Measurements from ENCODE around the gene GRIK1.

GRIK1 gene

GRCh38 chr21:29818383-29818921, 121.3 kb downstream of the GRIK1 start:
- Histone ChIP-seq H3K27ac (no peak overlapping the region), H3K36me3 (no peaks in the 10 kb centered on the region), H3K9me3 (no peaks in the 10 kb centered on the region), H3K27me3 (no peaks in the 10 kb centered on the region), H3K4me1 (ENCODE audit: control insufficient read depth in 1 of 2, insufficient read depth in 1 of 2, low read depth in 1 of 2, low read length in 1 of 2) (peaks cover 0 to 3% of the 10 kb centered on the region in 2 experiments), H3K4me3 (ENCODE audit: low read depth in 1 of 2, low read length in 1 of 2) (no peak overlapping the region)
- no peak for TF ChIP-seq CTCF (IDR thresholded peaks at IDR 0.05)

- Histone ChIP-seq H3K27me3 (no peaks in the 10 kb centered on the region), H3K4me1 (ENCODE audit: control insufficient read depth in 1 of 2, insufficient read depth in 1 of 2, low read depth in 1 of 2, low read length in 1 of 2) (peaks cover 0 to 3% of the 10 kb centered on the region in 2 experiments), H3K27ac (no peak overlapping the region), H3K4me3 (ENCODE audit: low read depth in 1 of 2, low read length in 1 of 2) (no peak overlapping the region), H3K9me3 (no peaks in the 10 kb centered on the region), H3K36me3 (no peaks in the 10 kb centered on the region)
- TF ChIP-seq CTCF (IDR thresholded peaks at IDR 0.05), result no peak
Measured at GRCh38 chr21:29817450-29817849, 122.3 kb downstream of the GRIK1 start.

GRCh38 chr21:29812947-29813346, 126.8 kb downstream of the GRIK1 start:
- H3K9me3 ChIP-seq, result no peaks in the 10 kb centered on the region
- H3K36me3 ChIP-seq, result no peaks in the 10 kb centered on the region
- no peak for TF ChIP-seq CTCF (IDR thresholded peaks at IDR 0.05)
- no peak overlapping the region for H3K4me3 ChIP-seq (ENCODE audit: low read depth in 1 of 2, low read length in 1 of 2)
- H3K27me3 ChIP-seq, result no peaks in the 10 kb centered on the region
- peaks cover 0 to 3% of the 10 kb centered on the region in 2 experiments for H3K4me1 ChIP-seq (ENCODE audit: control insufficient read depth in 1 of 2, insufficient read depth in 1 of 2, low read depth in 1 of 2, low read length in 1 of 2)
- no peak overlapping the region for H3K27ac ChIP-seq

- peaks cover 0 to 3% of the 10 kb centered on the region in 2 experiments for H3K4me1 ChIP-seq (ENCODE audit: control insufficient read depth in 1 of 2, insufficient read depth in 1 of 2, low read depth in 1 of 2, low read length in 1 of 2)
- no peak overlapping the region for H3K27ac ChIP-seq
- H3K36me3 ChIP-seq, result no peaks in the 10 kb centered on the region
- TF ChIP-seq CTCF (IDR thresholded peaks at IDR 0.05), result no peak
- H3K9me3 ChIP-seq, result no peaks in the 10 kb centered on the region
- no peaks in the 10 kb centered on the region for H3K27me3 ChIP-seq
- no peak overlapping the region for H3K4me3 ChIP-seq (ENCODE audit: low read depth in 1 of 2, low read length in 1 of 2)
Measured at GRCh38 chr21:29810871-29811270, 128.9 kb downstream of the GRIK1 start.

- no peak overlapping the region for H3K4me3 ChIP-seq (ENCODE audit: low read depth in 1 of 2, low read length in 1 of 2)
- H3K27me3 ChIP-seq, result no peaks in the 10 kb centered on the region
- no peaks in the 10 kb centered on the region for H3K4me1 ChIP-seq (ENCODE audit: control insufficient read depth in 1 of 2, insufficient read depth in 1 of 2, low read depth in 1 of 2, low read length in 1 of 2)
- H3K36me3 ChIP-seq, result no peaks in the 10 kb centered on the region
- no peaks in the 10 kb centered on the region for H3K9me3 ChIP-seq
- no peak for TF ChIP-seq CTCF (IDR thresholded peaks at IDR 0.05)
- no peak overlapping the region for H3K27ac ChIP-seq
Measured at GRCh38 chr21:29808153-29808552, 131.6 kb downstream of the GRIK1 start.

- H3K4me1 ChIP-seq (ENCODE audit: control insufficient read depth in 1 of 2, insufficient read depth in 1 of 2, low read depth in 1 of 2, low read length in 1 of 2), result no peaks in the 10 kb centered on the region
- no peaks in the 10 kb centered on the region for H3K9me3 ChIP-seq
- no peaks in the 10 kb centered on the region for H3K27me3 ChIP-seq
- no peak overlapping the region for H3K4me3 ChIP-seq (ENCODE audit: low read depth in 1 of 2, low read length in 1 of 2)
- no peaks in the 10 kb centered on the region for H3K36me3 ChIP-seq
- no peak overlapping the region for H3K27ac ChIP-seq
- TF ChIP-seq CTCF (IDR thresholded peaks at IDR 0.05), result no peak
Measured at GRCh38 chr21:29805105-29805504, 134.7 kb downstream of the GRIK1 start.

All from neutrophil (primary cell).